Measurements from ENCODE around the gene DKK3. TPM values are rescaled to one million over a fixed set of nuclear protein-coding genes. Genes with fewer than 3 reads are reported as not detected.
A peak's percentile ranks its signal among the peaks of the same experiment; 100 is the strongest.

Gene DKK3
- total RNA-seq, 1 donor = 72.4 TPM

- Histone ChIP-seq H3K4me1 (ENCODE audit: insufficient read depth, low read length) (no peaks in the 10 kb centered on the region), H3K27me3 (ENCODE audit: insufficient read depth, low read length) (no peaks in the 10 kb centered on the region), H3K79me2 (ENCODE audit: insufficient read depth, low read length) (no peaks in the 10 kb centered on the region), H4K20me1 (ENCODE audit: insufficient read depth, low read length) (no peaks in the 10 kb centered on the region), H3K9me3 (ENCODE audit: low read depth, low read length) (no peaks in the 10 kb centered on the region), H3K27ac (ENCODE audit: low read depth, low read length) (peak overlapping the region; percentile 2), H3K4me2 (ENCODE audit: insufficient read depth, low read length) (no peak overlapping the region), H2AFZ (ENCODE audit: low read length) (no peak overlapping the region), H3K4me3 (ENCODE audit: insufficient read depth, low read length) (no peak overlapping the region), H3K36me3 (ENCODE audit: insufficient read depth, low read length) (peaks cover 53% of the 10 kb centered on the region)
- DNase-seq (ENCODE audit: insufficient read length, low spot score, missing footprints) = no peak
- TF ChIP-seq, protein P1, sequence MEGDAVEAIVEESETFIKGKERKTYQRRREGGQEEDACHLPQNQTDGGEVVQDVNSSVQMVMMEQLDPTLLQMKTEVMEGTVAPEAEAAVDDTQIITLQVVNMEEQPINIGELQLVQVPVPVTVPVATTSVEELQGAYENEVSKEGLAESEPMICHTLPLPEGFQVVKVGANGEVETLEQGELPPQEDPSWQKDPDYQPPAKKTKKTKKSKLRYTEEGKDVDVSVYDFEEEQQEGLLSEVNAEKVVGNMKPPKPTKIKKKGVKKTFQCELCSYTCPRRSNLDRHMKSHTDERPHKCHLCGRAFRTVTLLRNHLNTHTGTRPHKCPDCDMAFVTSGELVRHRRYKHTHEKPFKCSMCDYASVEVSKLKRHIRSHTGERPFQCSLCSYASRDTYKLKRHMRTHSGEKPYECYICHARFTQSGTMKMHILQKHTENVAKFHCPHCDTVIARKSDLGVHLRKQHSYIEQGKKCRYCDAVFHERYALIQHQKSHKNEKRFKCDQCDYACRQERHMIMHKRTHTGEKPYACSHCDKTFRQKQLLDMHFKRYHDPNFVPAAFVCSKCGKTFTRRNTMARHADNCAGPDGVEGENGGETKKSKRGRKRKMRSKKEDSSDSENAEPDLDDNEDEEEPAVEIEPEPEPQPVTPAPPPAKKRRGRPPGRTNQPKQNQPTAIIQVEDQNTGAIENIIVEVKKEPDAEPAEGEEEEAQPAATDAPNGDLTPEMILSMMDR (IDR thresholded peaks at IDR 0.05; ENCODE audit: extremely low read depth, low read depth, low read length) = no peak
These were observed 71.0 kb downstream of the DKK3 start for GRCh38 chr11:11937433-11937832.

GRCh38 chr11:11935536-11935935, 72.9 kb downstream of the DKK3 start:
- peaks cover 43% of the 10 kb centered on the region for H3K36me3 ChIP-seq (ENCODE audit: insufficient read depth, low read length)
- TF ChIP-seq, protein P1 (IDR thresholded peaks at IDR 0.05; ENCODE audit: extremely low read depth, low read depth, low read length) = no peak
- no peak overlapping the region for H3K4me2 ChIP-seq (ENCODE audit: insufficient read depth, low read length)
- H3K4me1 ChIP-seq (ENCODE audit: insufficient read depth, low read length) = peaks cover 5% of the 10 kb centered on the region
- no peaks in the 10 kb centered on the region for H3K9me3 ChIP-seq (ENCODE audit: low read depth, low read length)
- H3K4me3 ChIP-seq (ENCODE audit: insufficient read depth, low read length) = no peak overlapping the region
- H3K79me2 ChIP-seq (ENCODE audit: insufficient read depth, low read length) = no peaks in the 10 kb centered on the region
- no peaks in the 10 kb centered on the region for H4K20me1 ChIP-seq (ENCODE audit: insufficient read depth, low read length)
- no peak overlapping the region for H3K27ac ChIP-seq (ENCODE audit: low read depth, low read length)
- DNase-seq (ENCODE audit: insufficient read length, low spot score, missing footprints) = no peak
- no peaks in the 10 kb centered on the region for H3K27me3 ChIP-seq (ENCODE audit: insufficient read depth, low read length)
- H2AFZ ChIP-seq (ENCODE audit: low read length) = no peak overlapping the region

DNA sequence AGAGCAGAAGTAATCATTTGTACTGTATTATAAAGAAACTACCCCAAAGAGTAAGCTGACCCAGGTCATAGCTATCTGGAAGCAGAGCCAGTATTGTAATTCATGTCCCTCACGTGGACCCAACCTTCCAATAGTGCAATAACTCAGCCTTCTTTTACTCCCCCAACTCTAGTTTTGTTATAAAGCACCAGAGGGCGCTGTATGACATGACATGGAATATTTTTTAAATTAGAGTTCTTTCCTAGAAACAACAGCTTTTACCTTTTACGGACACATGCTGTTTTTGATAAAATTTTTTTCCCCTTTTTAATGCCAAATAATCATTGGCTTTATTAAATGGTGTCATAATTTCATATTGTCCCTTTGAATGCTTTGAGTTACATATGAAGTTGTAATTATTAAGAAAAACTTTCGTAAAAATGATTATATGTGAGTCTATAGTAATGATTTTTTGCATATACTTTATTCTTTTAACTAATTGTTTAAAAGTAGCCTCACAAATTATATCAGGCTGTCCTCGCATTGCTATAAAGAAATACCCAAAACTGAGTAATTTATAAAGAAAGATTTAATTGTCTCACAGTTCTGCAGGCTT, 76.9 kb downstream of the DKK3 start:
- Histone ChIP-seq H3K27me3 (ENCODE audit: insufficient read depth, low read length) (no peaks in the 10 kb centered on the region), H2AFZ (ENCODE audit: low read length) (no peak overlapping the region), H3K4me1 (ENCODE audit: insufficient read depth, low read length) (peaks cover 5% of the 10 kb centered on the region), H4K20me1 (ENCODE audit: insufficient read depth, low read length) (no peaks in the 10 kb centered on the region), H3K36me3 (ENCODE audit: insufficient read depth, low read length) (peaks cover 42% of the 10 kb centered on the region), H3K4me3 (ENCODE audit: insufficient read depth, low read length) (no peak overlapping the region), H3K4me2 (ENCODE audit: insufficient read depth, low read length) (no peak overlapping the region), H3K9me3 (ENCODE audit: low read depth, low read length) (no peaks in the 10 kb centered on the region), H3K27ac (ENCODE audit: low read depth, low read length) (peak overlapping the region; percentile 29), H3K79me2 (ENCODE audit: insufficient read depth, low read length) (peaks cover 8% of the 10 kb centered on the region)
- TF ChIP-seq, protein P1 (IDR thresholded peaks at IDR 0.05; ENCODE audit: extremely low read depth, low read depth, low read length) = peak; percentile 72
- DNase-seq (ENCODE audit: insufficient read length, low spot score, missing footprints) = peak; percentile 55

- Histone ChIP-seq H2AFZ (ENCODE audit: low read length) (no peak overlapping the region), H3K4me2 (ENCODE audit: insufficient read depth, low read length) (no peak overlapping the region), H3K27me3 (ENCODE audit: insufficient read depth, low read length) (no peaks in the 10 kb centered on the region), H3K4me1 (ENCODE audit: insufficient read depth, low read length) (peaks cover 5% of the 10 kb centered on the region), H3K27ac (ENCODE audit: low read depth, low read length) (no peak overlapping the region), H3K4me3 (ENCODE audit: insufficient read depth, low read length) (no peak overlapping the region), H3K9me3 (ENCODE audit: low read depth, low read length) (no peaks in the 10 kb centered on the region), H4K20me1 (ENCODE audit: insufficient read depth, low read length) (no peaks in the 10 kb centered on the region), H3K79me2 (ENCODE audit: insufficient read depth, low read length) (peaks cover 8% of the 10 kb centered on the region), H3K36me3 (ENCODE audit: insufficient read depth, low read length) (peaks cover 39% of the 10 kb centered on the region)
- no peak for DNase-seq (ENCODE audit: insufficient read length, low spot score, missing footprints)
- TF ChIP-seq, protein P1 (IDR thresholded peaks at IDR 0.05; ENCODE audit: extremely low read depth, low read depth, low read length) = no peak
These were observed 78.5 kb downstream of the DKK3 start for GRCh38 chr11:11929920-11930319.

Data from osteoblast (primary cell).